WTC11 (cell line): ENCODE data around the gene PFKM. TPM values are rescaled to one million over a fixed set of nuclear protein-coding genes. Genes with fewer than 3 reads are reported as not detected.
A peak's percentile ranks its signal among the peaks of the same experiment; 100 is the strongest.

ENCODE experiments used
- ATAC-seq: fragments of 200-7000 bp; cut with Tn5 transposase; 2 replicates; pipeline ENCODE4 v1.10.0; 2021; ENCODE audit warnings: mild to moderate bottlenecking, moderate library complexity
- CTCF ChIA-PET: fragments of 300-600 bp; sonication (Branson Sonifier 250); formaldehyde crosslinking; loops from one replicate; lab custom pipeline; 2021; ENCODE audit warnings: antibody characterized with exemption; lab: Charles Lee
- POLR2A ChIA-PET: fragments of 350-600 bp; sonication (Branson Sonifier 250); formaldehyde crosslinking; loops from one replicate; lab custom pipeline; 2021; ENCODE audit warnings: antibody characterized with exemption; lab: Charles Lee
- DNase-seq: peaks from one replicate; pipeline ENCODE4 v3.0.0; 2021; ENCODE audit warnings: low spot score
- H3K27ac Mint-ChIP-seq: 2 replicates; pipeline ENCODE4 v1.8.0; 2021; ENCODE audit warnings: mixed read lengths
- H3K27me3 Mint-ChIP-seq: 2 replicates; pipeline ENCODE4 v1.8.0; 2021; ENCODE audit warnings: low read depth, mild to moderate bottlenecking, moderate library complexity, mixed read lengths
- H3K36me3 Mint-ChIP-seq: 2 replicates; pipeline ENCODE4 v1.8.0; 2021; ENCODE audit warnings: mixed read lengths
- H3K4me1 Mint-ChIP-seq: 2 replicates; pipeline ENCODE4 v1.8.0; 2022; ENCODE audit warnings: mixed read lengths
- H3K4me3 Mint-ChIP-seq: 2 replicates; pipeline ENCODE4 v1.8.0; 2021; ENCODE audit warnings: mild to moderate bottlenecking, moderate library complexity, mixed read lengths
- H3K9me3 Mint-ChIP-seq: 2 replicates; pipeline ENCODE4 v1.8.0; 2021; ENCODE audit warnings: mixed read lengths
- CBFB ChIP-seq: sonication (generic); formaldehyde crosslinking; IDR thresholded peaks from 2 replicates; pipeline ENCODE4 v1.8.1; 2022; ENCODE audit warnings: mild to moderate bottlenecking, low read depth, missing genetic modification reagents
- NR2C2 ChIP-seq: sonication (generic); formaldehyde crosslinking; IDR thresholded peaks from 2 replicates; pipeline ENCODE4 v1.8.0; 2022; ENCODE audit warnings: mild to moderate bottlenecking, missing genetic modification reagents
- TEAD1 ChIP-seq: sonication (generic); formaldehyde crosslinking; IDR thresholded peaks from 2 replicates; pipeline ENCODE4 v1.8.0; 2022; ENCODE audit warnings: mild to moderate bottlenecking, missing genetic modification reagents
- ZNF121 ChIP-seq: sonication (generic); formaldehyde crosslinking; IDR thresholded peaks from 2 replicates; pipeline ENCODE4 v1.8.0; 2023; ENCODE audit warnings: missing genetic modification reagents
- ZNF138 ChIP-seq: sonication (generic); formaldehyde crosslinking; conservative IDR thresholded peaks from 2 replicates; pipeline ENCODE4 v1.8.1; 2022; ENCODE audit warnings: mild to moderate bottlenecking, moderate library complexity, missing genetic modification reagents
- ZNF416 ChIP-seq: fragments of 250-450 bp; sonication (Bioruptor Pico); IDR thresholded peaks from 2 replicates; pipeline ENCODE4 v1.9.0; 2021; ENCODE audit warnings: mild to moderate bottlenecking, inconsistent platforms
- total RNA-seq: library from RNA; stranded (reverse); gene quantifications from 3 replicates; pipeline ENCODE4 v1.2.3, GENCODE V29; 2021
- TF ChIP-seq, protein P1 (sequence below): sonication (generic); formaldehyde crosslinking; IDR thresholded peaks from 2 replicates; pipeline ENCODE4 v1.8.1; 2023; ENCODE audit warnings: mild to moderate bottlenecking, missing genetic modification reagents
- TF ChIP-seq, protein P2 (sequence below): sonication (generic); formaldehyde crosslinking; IDR thresholded peaks from 2 replicates; pipeline ENCODE4 v1.8.1; 2023; ENCODE audit warnings: mild to moderate bottlenecking, missing genetic modification reagents, moderate library complexity
- TF ChIP-seq, protein P3 (sequence below): fragments of 250-450 bp; sonication (Bioruptor Pico); IDR thresholded peaks from 2 replicates; pipeline ENCODE4 v1.8.0; 2021; ENCODE audit warnings: mild to moderate bottlenecking
- TF ChIP-seq, protein P4 (sequence below): sonication (generic); formaldehyde crosslinking; IDR thresholded peaks from 2 replicates; pipeline ENCODE4 v1.8.1; 2022; ENCODE audit warnings: low read depth, missing genetic modification reagents, borderline replicate concordance
- TF ChIP-seq, protein P5 (sequence below): sonication (generic); formaldehyde crosslinking; IDR thresholded peaks from 2 replicates; pipeline ENCODE4 v1.8.1; 2023; ENCODE audit warnings: mild to moderate bottlenecking, missing genetic modification reagents, borderline replicate concordance
- TF ChIP-seq, protein P6 (sequence below): fragments of 250-450 bp; sonication (Bioruptor Pico); conservative IDR thresholded peaks from 2 replicates; pipeline ENCODE4 v1.9.0; 2021; ENCODE audit warnings: mild to moderate bottlenecking
- TF ChIP-seq, protein P7 (sequence below): sonication (generic); formaldehyde crosslinking; IDR thresholded peaks from 2 replicates; pipeline ENCODE4 v1.8.0; 2022; ENCODE audit warnings: mild to moderate bottlenecking, missing genetic modification reagents

Gene PFKM
- total RNA-seq, 1 experiment from 2014 or later, result 99.3 TPM

DNA sequence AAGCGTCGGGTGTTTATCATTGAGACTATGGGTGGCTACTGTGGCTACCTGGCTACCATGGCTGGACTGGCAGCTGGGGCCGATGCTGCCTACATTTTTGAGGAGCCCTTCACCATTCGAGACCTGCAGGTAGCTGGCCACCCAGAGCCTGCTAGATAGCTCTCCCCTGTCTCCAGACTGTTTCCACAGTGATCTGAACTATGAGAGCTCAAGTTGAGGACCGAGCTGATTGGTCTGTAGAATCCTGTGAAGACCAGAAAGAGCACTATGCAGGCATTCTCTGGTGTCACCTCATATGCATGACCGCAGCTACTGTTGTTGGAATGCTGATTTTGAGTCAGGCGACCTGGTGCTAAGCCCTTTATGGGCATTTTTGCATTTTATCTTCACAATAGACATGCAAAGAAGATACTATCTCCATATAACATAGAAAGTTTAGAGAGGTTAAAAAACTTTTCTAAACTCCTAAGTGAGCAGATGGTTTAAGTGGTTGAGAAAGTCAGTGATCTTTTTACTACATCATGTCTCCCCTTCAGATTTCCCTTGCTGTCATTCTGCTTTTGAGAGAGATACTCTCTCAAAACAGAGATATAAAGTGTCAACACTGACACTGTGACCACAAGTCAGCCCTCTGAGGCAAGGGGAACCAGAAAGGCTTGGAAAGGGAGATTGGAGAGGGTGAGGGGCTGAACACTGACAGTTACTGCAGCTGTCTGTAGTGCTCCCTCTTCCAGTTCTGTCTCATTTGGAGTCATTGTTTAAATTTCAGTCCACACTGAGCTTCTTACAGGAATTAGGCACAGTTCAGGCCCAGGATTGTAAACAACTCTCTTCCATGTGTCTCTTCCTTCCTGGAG lies 23.9 kb downstream of the PFKM start:
- no peaks in the 10 kb centered on the region for H3K27me3 Mint-ChIP-seq
- H3K4me1 Mint-ChIP-seq, result peaks cover 42% of the 10 kb centered on the region
- H3K36me3 Mint-ChIP-seq, result peaks cover 75% of the 10 kb centered on the region
- TF ChIP-seq, protein P1, sequence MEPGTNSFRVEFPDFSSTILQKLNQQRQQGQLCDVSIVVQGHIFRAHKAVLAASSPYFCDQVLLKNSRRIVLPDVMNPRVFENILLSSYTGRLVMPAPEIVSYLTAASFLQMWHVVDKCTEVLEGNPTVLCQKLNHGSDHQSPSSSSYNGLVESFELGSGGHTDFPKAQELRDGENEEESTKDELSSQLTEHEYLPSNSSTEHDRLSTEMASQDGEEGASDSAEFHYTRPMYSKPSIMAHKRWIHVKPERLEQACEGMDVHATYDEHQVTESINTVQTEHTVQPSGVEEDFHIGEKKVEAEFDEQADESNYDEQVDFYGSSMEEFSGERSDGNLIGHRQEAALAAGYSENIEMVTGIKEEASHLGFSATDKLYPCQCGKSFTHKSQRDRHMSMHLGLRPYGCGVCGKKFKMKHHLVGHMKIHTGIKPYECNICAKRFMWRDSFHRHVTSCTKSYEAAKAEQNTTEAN (CRISPR knock-in tag), result no peak
- peak; percentile 74; the same call in 1 of the 2 replicates for TF ChIP-seq TEAD1 (CRISPR knock-in tag)
- peak; percentile 92 for ATAC-seq
- ChIA-PET CTCF (interaction anchor here (0.7 to 2.5 kb wide), 13 partner anchors 14 to 475 kb away, joined by 3 to 21 read pairs (median 4); partner anchors contain the start of genes ASB8, CCDC184, PFKM and SENP1), POLR2A (interaction anchor here (1.0 to 1.6 kb wide), 3 partner anchors 13 to 40 kb away, joined by 3 to 5 read pairs (median 3); no protein-coding TSS in a partner anchor)
- peak; percentile 16 for DNase-seq
- peak overlapping the region; percentile 95 for H3K27ac Mint-ChIP-seq
- peak overlapping the region; percentile 29 for H3K4me3 Mint-ChIP-seq
- H3K9me3 Mint-ChIP-seq, result no peaks in the 10 kb centered on the region

DNA sequence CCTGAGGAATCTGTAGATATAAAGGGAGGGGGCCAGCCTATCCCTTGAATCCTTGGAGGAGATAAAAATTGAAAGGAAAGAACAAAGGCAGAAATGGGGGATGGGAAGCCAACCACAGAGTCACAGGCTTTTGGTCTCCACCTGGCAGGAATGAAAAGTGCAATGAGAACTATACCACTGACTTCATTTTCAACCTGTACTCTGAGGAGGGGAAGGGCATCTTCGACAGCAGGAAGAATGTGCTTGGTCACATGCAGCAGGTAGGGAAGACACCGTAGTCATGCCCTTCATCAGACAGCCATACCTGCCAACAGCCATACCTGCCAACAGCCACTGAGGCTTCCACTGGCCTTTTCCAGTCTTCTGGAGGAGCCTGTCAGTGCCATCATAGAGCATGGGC lies 24.7 kb downstream of the PFKM start:
- H3K27me3 Mint-ChIP-seq, result no peaks in the 10 kb centered on the region
- ChIA-PET CTCF (interaction anchor here (0.9 to 2.5 kb wide), 2 partner anchors 14 to 400 kb away, joined by 3 to 21 read pairs; partner anchors contain the start of gene ASB8), POLR2A (interaction anchor here (1.6 kb wide), 1 partner anchor 13 kb away, joined by 5 read pairs; no protein-coding TSS in a partner anchor)
- no peaks in the 10 kb centered on the region for H3K9me3 Mint-ChIP-seq
- no peak for DNase-seq
- H3K36me3 Mint-ChIP-seq, result peaks cover 76% of the 10 kb centered on the region
- TF ChIP-seq, protein P2, sequence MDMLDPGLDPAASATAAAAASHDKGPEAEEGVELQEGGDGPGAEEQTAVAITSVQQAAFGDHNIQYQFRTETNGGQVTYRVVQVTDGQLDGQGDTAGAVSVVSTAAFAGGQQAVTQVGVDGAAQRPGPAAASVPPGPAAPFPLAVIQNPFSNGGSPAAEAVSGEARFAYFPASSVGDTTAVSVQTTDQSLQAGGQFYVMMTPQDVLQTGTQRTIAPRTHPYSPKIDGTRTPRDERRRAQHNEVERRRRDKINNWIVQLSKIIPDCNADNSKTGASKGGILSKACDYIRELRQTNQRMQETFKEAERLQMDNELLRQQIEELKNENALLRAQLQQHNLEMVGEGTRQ (CRISPR knock-in tag), result no peak
- TF ChIP-seq CBFB (CRISPR knock-in tag), result no peak
- TF ChIP-seq, protein P3, sequence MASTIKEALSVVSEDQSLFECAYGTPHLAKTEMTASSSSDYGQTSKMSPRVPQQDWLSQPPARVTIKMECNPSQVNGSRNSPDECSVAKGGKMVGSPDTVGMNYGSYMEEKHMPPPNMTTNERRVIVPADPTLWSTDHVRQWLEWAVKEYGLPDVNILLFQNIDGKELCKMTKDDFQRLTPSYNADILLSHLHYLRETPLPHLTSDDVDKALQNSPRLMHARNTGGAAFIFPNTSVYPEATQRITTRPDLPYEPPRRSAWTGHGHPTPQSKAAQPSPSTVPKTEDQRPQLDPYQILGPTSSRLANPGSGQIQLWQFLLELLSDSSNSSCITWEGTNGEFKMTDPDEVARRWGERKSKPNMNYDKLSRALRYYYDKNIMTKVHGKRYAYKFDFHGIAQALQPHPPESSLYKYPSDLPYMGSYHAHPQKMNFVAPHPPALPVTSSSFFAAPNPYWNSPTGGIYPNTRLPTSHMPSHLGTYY (CRISPR knock-in tag), result no peak
- TF ChIP-seq, protein P4, sequence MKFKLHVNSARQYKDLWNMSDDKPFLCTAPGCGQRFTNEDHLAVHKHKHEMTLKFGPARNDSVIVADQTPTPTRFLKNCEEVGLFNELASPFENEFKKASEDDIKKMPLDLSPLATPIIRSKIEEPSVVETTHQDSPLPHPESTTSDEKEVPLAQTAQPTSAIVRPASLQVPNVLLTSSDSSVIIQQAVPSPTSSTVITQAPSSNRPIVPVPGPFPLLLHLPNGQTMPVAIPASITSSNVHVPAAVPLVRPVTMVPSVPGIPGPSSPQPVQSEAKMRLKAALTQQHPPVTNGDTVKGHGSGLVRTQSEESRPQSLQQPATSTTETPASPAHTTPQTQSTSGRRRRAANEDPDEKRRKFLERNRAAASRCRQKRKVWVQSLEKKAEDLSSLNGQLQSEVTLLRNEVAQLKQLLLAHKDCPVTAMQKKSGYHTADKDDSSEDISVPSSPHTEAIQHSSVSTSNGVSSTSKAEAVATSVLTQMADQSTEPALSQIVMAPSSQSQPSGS (CRISPR knock-in tag), result no peak
- TF ChIP-seq ZNF138 (CRISPR knock-in tag), result no peak
- TF ChIP-seq, protein P5, sequence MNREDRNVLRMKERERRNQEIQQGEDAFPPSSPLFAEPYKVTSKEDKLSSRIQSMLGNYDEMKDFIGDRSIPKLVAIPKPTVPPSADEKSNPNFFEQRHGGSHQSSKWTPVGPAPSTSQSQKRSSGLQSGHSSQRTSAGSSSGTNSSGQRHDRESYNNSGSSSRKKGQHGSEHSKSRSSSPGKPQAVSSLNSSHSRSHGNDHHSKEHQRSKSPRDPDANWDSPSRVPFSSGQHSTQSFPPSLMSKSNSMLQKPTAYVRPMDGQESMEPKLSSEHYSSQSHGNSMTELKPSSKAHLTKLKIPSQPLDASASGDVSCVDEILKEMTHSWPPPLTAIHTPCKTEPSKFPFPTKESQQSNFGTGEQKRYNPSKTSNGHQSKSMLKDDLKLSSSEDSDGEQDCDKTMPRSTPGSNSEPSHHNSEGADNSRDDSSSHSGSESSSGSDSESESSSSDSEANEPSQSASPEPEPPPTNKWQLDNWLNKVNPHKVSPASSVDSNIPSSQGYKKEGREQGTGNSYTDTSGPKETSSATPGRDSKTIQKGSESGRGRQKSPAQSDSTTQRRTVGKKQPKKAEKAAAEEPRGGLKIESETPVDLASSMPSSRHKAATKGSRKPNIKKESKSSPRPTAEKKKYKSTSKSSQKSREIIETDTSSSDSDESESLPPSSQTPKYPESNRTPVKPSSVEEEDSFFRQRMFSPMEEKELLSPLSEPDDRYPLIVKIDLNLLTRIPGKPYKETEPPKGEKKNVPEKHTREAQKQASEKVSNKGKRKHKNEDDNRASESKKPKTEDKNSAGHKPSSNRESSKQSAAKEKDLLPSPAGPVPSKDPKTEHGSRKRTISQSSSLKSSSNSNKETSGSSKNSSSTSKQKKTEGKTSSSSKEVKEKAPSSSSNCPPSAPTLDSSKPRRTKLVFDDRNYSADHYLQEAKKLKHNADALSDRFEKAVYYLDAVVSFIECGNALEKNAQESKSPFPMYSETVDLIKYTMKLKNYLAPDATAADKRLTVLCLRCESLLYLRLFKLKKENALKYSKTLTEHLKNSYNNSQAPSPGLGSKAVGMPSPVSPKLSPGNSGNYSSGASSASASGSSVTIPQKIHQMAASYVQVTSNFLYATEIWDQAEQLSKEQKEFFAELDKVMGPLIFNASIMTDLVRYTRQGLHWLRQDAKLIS (CRISPR knock-in tag), result no peak
- TF ChIP-seq, protein P6, sequence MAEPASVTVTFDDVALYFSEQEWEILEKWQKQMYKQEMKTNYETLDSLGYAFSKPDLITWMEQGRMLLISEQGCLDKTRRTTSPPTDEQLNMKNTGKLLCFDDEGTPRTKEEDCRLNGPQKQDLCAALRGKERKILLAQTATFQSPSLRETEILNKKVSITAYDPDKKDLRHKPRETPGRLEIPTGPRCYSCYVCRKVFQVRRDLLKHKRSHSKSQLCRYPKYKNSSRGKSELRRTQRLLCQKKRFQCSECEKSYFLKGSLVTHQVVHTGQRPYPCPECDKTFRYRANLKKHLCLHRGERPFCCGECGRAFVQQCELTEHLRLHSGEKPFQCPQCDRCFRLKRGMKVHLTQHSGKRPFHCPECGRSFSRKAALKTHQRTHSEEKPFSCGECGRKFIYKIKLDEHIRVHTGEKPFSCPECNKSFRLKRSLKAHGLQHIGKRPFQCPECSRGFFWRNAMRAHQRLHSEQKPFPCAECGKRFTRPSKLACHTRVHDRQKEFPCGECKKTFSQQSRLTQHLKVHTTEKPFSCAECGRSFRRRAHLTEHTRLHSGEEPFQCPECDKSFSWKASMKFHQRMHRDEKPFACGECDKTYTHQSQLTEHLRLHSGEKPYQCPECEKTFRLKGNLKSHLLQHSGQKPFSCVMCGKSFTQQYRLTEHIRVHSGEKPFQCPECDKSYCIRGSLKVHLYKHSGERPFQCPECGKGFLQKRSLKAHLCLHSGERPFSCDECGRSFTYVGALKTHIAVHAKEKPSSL, result no peak
- no peak for TF ChIP-seq ZNF121 (CRISPR knock-in tag)
- TF ChIP-seq NR2C2 (CRISPR knock-in tag), result no peak
- TF ChIP-seq, protein P7, sequence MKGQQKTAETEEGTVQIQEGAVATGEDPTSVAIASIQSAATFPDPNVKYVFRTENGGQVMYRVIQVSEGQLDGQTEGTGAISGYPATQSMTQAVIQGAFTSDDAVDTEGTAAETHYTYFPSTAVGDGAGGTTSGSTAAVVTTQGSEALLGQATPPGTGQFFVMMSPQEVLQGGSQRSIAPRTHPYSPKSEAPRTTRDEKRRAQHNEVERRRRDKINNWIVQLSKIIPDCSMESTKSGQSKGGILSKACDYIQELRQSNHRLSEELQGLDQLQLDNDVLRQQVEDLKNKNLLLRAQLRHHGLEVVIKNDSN (CRISPR knock-in tag), result no peak
- no peak for TF ChIP-seq ZNF416 (CRISPR knock-in tag)
- H3K27ac Mint-ChIP-seq, result peak overlapping the region; percentile 95
- peak overlapping the region; percentile 29 for H3K4me3 Mint-ChIP-seq
- peaks cover 42% of the 10 kb centered on the region for H3K4me1 Mint-ChIP-seq
- peak; percentile 31; the same call in 1 of the 2 replicates for ATAC-seq
